GM12878 (cell line): ENCODE data around the gene TRIM41. TPM values are rescaled to one million over a fixed set of nuclear protein-coding genes. Genes with fewer than 3 reads are reported as not detected.

ENCODE experiments used
- EGR1 ChIP-seq, 2 experiments: IDR thresholded peaks; 1 replicate in 1 of 2; 2 replicates in 1 of 2; pipeline ENCODE4 v1.6.1; 2011 to 2012; ENCODE audit warnings: low read depth in 2 of 2, low read length in 2 of 2, borderline replicate concordance in 1 of 2, mild to moderate bottlenecking in 1 of 2, moderate library complexity in 1 of 2
- FOXK2 ChIP-seq: fragments of 450-650 bp; IDR thresholded peaks from 2 replicates; pipeline ENCODE4 v1.6.1; 2017; ENCODE audit warnings: mild to moderate bottlenecking, moderate library complexity
- IKZF1 ChIP-seq: fragments of 450-650 bp; conservative IDR thresholded peaks from 2 replicates; pipeline ENCODE4 v1.6.1; 2017; ENCODE audit warnings: antibody characterized with exemption, mild to moderate bottlenecking
- MEF2B ChIP-seq: fragments of 450-650 bp; IDR thresholded peaks from 2 replicates; pipeline ENCODE4 v1.6.1; 2018; ENCODE audit warnings: mild to moderate bottlenecking, moderate library complexity; ENCODE audit not compliant: partially characterized antibody, poor library complexity, severe bottlenecking
- TAF1 ChIP-seq: IDR thresholded peaks from 2 replicates; pipeline ENCODE4 v1.6.1; 2011; ENCODE audit warnings: mild to moderate bottlenecking, low read depth, low read length, borderline replicate concordance
- polyA plus RNA-seq, 11 experiments: library from polyadenylated mRNA; depleted of rRNA in 4 of 11; unstranded in 6 of 11; stranded (reverse) in 5 of 11; fragments of >200 nt; fragmentation: Nextera tagmentation in 4 of 11; fragmentation: Illumina TruSeq in 1 of 11; extraction: Ambion mirVana in 4 of 11; extraction: Trizol in 1 of 11; gene quantifications; 1 replicate in 1 of 11; 2 replicates in 10 of 11; pipeline versions ENCODE4 v1.2.1 to v1.2.3, GENCODE V29; 2011 to 2016; ENCODE audit warnings: inconsistent platforms in 2 of 11, missing spikeins in 2 of 11, low read depth in 1 of 11
- total RNA-seq, 4 experiments: library from RNA; depleted of rRNA in 3 of 4; stranded (reverse); fragments of >200 nt in 3 of 4; fragmentation: Illumina TruSeq in 1 of 4; extraction: Trizol in 1 of 4; gene quantifications; 2 replicates each; pipeline versions ENCODE4 v1.2.1 to v1.2.3, GENCODE V29; 2013 to 2021
- TF ChIP-seq, protein P1 (sequence below): fragments of 450-650 bp; IDR thresholded peaks from 2 replicates; pipeline ENCODE4 v1.6.1; 2017; ENCODE audit warnings: mild to moderate bottlenecking, low read depth, inconsistent platforms; ENCODE audit not compliant: poor library complexity, severe bottlenecking
- TF ChIP-seq, protein P2 (sequence below): fragments of 450-650 bp; IDR thresholded peaks from 2 replicates; pipeline ENCODE4 v1.6.1; 2017; ENCODE audit warnings: mild to moderate bottlenecking, moderate library complexity
- TF ChIP-seq, protein P3 (sequence below): fragments of 450-650 bp; IDR thresholded peaks from 2 replicates; pipeline ENCODE4 v1.6.1; 2016; ENCODE audit warnings: mild to moderate bottlenecking, moderate library complexity, borderline replicate concordance

TRIM41 gene
- total and polyA plus RNA-seq, 10 of the 15 experiments (the other 5 are each of a cell fraction or from before 2014, with no cell fraction given), result 1.0 to 28.9 (median 10.6) TPM

DNA sequence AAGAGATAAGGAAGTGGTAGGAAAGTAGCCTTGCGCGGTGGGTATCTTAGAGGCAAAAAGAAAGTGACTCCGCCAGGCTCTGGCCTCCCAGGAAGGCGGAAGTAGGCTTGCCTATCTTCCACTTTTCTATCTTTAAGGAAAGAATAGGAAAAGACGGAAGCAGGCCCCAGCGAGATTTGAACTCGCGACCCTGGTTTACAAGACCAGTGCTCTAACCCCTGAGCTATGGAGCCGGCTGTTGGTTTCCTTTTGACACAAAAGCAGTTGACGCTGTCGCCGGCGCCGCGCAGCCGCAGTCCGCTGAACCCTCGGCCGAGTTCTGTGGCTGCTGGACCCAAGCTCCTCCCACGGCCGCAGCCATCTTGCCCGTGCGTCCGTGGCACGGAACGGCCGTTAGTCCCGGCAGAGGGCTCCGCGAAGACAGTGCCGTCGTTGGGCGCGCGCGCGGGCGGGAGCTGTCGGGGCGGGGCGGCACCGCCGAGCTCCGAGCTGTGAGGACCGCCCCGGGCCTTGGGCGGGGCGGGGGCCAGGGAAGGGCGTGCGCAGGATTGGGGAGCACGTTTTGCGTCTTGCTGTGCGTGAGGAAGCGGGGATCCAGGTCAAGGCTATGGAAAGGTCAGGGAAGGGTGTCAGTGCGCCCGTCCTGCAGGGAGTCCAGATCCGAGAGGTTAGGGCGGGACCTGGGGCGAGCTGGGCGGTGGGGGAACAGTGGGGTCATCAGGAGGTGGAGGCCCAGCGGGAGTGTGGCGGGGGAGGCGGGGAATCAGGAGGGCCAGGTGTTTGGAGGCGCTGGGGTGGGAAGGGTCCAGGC lies 31.4 kb upstream of the TRIM41 start (continued):
- TF ChIP-seq, protein P1, sequence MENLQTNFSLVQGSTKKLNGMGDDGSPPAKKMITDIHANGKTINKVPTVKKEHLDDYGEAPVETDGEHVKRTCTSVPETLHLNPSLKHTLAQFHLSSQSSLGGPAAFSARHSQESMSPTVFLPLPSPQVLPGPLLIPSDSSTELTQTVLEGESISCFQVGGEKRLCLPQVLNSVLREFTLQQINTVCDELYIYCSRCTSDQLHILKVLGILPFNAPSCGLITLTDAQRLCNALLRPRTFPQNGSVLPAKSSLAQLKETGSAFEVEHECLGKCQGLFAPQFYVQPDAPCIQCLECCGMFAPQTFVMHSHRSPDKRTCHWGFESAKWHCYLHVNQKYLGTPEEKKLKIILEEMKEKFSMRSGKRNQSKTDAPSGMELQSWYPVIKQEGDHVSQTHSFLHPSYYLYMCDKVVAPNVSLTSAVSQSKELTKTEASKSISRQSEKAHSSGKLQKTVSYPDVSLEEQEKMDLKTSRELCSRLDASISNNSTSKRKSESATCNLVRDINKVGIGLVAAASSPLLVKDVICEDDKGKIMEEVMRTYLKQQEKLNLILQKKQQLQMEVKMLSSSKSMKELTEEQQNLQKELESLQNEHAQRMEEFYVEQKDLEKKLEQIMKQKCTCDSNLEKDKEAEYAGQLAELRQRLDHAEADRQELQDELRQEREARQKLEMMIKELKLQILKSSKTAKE, result peak; percentile 95
- peak; percentile 95 for TF ChIP-seq IKZF1
- peak; percentile 19; the same call in 1 of the 2 replicates for TF ChIP-seq TAF1
- no peak for TF ChIP-seq MEF2B
- TF ChIP-seq FOXK2, result peak; percentile 61
- TF ChIP-seq EGR1 (IDR thresholded peaks at IDR 0.05; ENCODE audit: borderline replicate concordance in 1 of 2, low read depth in 2 of 2, low read length in 2 of 2), result peak in 1 of 2 experiments; percentile 62; a peak in 1 of 3 replicates
- TF ChIP-seq, protein P2, sequence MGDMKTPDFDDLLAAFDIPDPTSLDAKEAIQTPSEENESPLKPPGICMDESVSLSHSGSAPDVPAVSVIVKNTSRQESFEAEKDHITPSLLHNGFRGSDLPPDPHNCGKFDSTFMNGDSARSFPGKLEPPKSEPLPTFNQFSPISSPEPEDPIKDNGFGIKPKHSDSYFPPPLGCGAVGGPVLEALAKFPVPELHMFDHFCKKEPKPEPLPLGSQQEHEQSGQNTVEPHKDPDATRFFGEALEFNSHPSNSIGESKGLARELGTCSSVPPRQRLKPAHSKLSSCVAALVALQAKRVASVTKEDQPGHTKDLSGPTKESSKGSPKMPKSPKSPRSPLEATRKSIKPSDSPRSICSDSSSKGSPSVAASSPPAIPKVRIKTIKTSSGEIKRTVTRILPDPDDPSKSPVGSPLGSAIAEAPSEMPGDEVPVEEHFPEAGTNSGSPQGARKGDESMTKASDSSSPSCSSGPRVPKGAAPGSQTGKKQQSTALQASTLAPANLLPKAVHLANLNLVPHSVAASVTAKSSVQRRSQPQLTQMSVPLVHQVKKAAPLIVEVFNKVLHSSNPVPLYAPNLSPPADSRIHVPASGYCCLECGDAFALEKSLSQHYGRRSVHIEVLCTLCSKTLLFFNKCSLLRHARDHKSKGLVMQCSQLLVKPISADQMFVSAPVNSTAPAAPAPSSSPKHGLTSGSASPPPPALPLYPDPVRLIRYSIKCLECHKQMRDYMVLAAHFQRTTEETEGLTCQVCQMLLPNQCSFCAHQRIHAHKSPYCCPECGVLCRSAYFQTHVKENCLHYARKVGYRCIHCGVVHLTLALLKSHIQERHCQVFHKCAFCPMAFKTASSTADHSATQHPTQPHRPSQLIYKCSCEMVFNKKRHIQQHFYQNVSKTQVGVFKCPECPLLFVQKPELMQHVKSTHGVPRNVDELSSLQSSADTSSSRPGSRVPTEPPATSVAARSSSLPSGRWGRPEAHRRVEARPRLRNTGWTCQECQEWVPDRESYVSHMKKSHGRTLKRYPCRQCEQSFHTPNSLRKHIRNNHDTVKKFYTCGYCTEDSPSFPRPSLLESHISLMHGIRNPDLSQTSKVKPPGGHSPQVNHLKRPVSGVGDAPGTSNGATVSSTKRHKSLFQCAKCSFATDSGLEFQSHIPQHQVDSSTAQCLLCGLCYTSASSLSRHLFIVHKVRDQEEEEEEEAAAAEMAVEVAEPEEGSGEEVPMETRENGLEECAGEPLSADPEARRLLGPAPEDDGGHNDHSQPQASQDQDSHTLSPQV, result peak; percentile 48; the same call in 1 of the 2 replicates
- TF ChIP-seq, protein P3, sequence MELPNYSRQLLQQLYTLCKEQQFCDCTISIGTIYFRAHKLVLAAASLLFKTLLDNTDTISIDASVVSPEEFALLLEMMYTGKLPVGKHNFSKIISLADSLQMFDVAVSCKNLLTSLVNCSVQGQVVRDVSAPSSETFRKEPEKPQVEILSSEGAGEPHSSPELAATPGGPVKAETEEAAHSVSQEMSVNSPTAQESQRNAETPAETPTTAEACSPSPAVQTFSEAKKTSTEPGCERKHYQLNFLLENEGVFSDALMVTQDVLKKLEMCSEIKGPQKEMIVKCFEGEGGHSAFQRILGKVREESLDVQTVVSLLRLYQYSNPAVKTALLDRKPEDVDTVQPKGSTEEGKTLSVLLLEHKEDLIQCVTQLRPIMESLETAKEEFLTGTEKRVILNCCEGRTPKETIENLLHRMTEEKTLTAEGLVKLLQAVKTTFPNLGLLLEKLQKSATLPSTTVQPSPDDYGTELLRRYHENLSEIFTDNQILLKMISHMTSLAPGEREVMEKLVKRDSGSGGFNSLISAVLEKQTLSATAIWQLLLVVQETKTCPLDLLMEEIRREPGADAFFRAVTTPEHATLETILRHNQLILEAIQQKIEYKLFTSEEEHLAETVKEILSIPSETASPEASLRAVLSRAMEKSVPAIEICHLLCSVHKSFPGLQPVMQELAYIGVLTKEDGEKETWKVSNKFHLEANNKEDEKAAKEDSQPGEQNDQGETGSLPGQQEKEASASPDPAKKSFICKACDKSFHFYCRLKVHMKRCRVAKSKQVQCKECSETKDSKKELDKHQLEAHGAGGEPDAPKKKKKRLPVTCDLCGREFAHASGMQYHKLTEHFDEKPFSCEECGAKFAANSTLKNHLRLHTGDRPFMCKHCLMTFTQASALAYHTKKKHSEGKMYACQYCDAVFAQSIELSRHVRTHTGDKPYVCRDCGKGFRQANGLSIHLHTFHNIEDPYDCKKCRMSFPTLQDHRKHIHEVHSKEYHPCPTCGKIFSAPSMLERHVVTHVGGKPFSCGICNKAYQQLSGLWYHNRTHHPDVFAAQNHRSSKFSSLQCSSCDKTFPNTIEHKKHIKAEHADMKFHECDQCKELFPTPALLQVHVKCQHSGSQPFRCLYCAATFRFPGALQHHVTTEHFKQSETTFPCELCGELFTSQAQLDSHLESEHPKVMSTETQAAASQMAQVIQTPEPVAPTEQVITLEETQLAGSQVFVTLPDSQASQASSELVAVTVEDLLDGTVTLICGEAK, result peak; percentile 84; the same call in 1 of the 2 replicates
